GM19025 (cell line): ENCODE measurements around the gene IL36A.

Source experiments
- ATAC-seq: cut with Tn5 transposase; IDR thresholded peaks from one replicate; pipeline ENCODE4 v1.9.1; 2021; ENCODE audit warnings: mild to moderate bottlenecking, low read depth, moderate library complexity; ENCODE audit not compliant: unreplicated experiment

IL36A gene

GRCh38 chr2:113005030-113005509 lies at the start of gene IL36A:
IL36A (plus strand) TSS chr2:113005459; CDS start chr2:113005872, 413 bp downstream.
- no peak for ATAC-seq

GRCh38 chr2:112957511-112957910 lies 47.7 kb upstream of the IL36A start:
- no peak for ATAC-seq

GRCh38 chr2:112958428-112959108 lies 46.7 kb upstream of the IL36A start:
- ATAC-seq, result no peak

GRCh38 chr2:112959109-112959812 lies 46.0 kb upstream of the IL36A start:
- ATAC-seq, result no peak

GRCh38 chr2:112960230-112960825 lies 44.9 kb upstream of the IL36A start:
- no peak for ATAC-seq

- no peak for ATAC-seq
Measured at GRCh38 chr2:112962308-112963175, 42.7 kb upstream of the IL36A start.

GRCh38 chr2:112967023-112967422 lies 38.2 kb upstream of the IL36A start:
- no peak for ATAC-seq

- no peak for ATAC-seq
Measured at GRCh38 chr2:112972423-112973086, 32.7 kb upstream of the IL36A start.

- no peak for ATAC-seq
Measured at GRCh38 chr2:112973156-112973555, 32.1 kb upstream of the IL36A start.

- no peak for ATAC-seq
Measured at GRCh38 chr2:112977559-112978056, 27.7 kb upstream of the IL36A start, which contains the start of gene IL36G. IL36G (plus strand) TSS chr2:112978006; CDS start chr2:112978639, 633 bp downstream.

- no peak for ATAC-seq
Measured at GRCh38 chr2:112979731-112980130, 25.5 kb upstream of the IL36A start.

GRCh38 chr2:112980537-112980936 lies 24.7 kb upstream of the IL36A start:
- no peak for ATAC-seq

- ATAC-seq, result no peak
Measured at GRCh38 chr2:112985090-112985489, 20.2 kb upstream of the IL36A start.

GRCh38 chr2:112989611-112990010 lies 15.6 kb upstream of the IL36A start:
- no peak for ATAC-seq

- no peak for ATAC-seq
Measured at GRCh38 chr2:112993831-112994230, 11.4 kb upstream of the IL36A start.

- ATAC-seq, result no peak
Measured at GRCh38 chr2:112994648-112995047, 10.6 kb upstream of the IL36A start.

GRCh38 chr2:112995346-112995920 lies 9.8 kb upstream of the IL36A start:
- ATAC-seq, result no peak

- ATAC-seq, result no peak
Measured at GRCh38 chr2:112996635-112997034, 8.6 kb upstream of the IL36A start.

- no peak for ATAC-seq
Measured at GRCh38 chr2:112997151-112997550, 8.1 kb upstream of the IL36A start.
